Measurements from ENCODE around the gene ZNF787.

ZNF787 gene

GRCh38 chr19:56124578-56124977 lies 3.5 kb upstream of the ZNF787 start:
- no peak for TF ChIP-seq CTCF (conservative IDR thresholded peaks at IDR 0.05; ENCODE audit: low read depth, low read length)
- H3K79me2 ChIP-seq (ENCODE audit: insufficient read depth, low read depth), result peaks cover 10% of the 10 kb centered on the region
- no peak overlapping the region for H3K4me3 ChIP-seq (IDR thresholded peaks at IDR 0.05; ENCODE audit: insufficient read depth, low read depth, low read length)
- H3K27ac ChIP-seq, result no peak overlapping the region
- peaks cover 8% of the 10 kb centered on the region for H3K4me1 ChIP-seq (ENCODE audit: low read depth, poor library complexity, severe bottlenecking)
- no peaks in the 10 kb centered on the region for H4K20me1 ChIP-seq (ENCODE audit: insufficient read depth)
- H3K27me3 ChIP-seq (ENCODE audit: insufficient read depth, low read depth), result no peaks in the 10 kb centered on the region
- H3K36me3 ChIP-seq (ENCODE audit: insufficient read depth), result no peaks in the 10 kb centered on the region
- H3K4me2 ChIP-seq, result no peak overlapping the region
- H3K9ac ChIP-seq, result no peak overlapping the region
- H2AFZ ChIP-seq (ENCODE audit: low read depth), result no peak overlapping the region

- Histone ChIP-seq H3K4me1 (ENCODE audit: low read depth, poor library complexity, severe bottlenecking) (peaks cover 20% of the 10 kb centered on the region), H3K36me3 (ENCODE audit: insufficient read depth) (no peaks in the 10 kb centered on the region), H4K20me1 (ENCODE audit: insufficient read depth) (no peaks in the 10 kb centered on the region), H3K27me3 (ENCODE audit: insufficient read depth, low read depth) (no peaks in the 10 kb centered on the region), H3K27ac (no peak overlapping the region), H2AFZ (ENCODE audit: low read depth) (no peak overlapping the region), H3K4me2 (no peak overlapping the region), H3K9ac (no peak overlapping the region), H3K4me3 (IDR thresholded peaks at IDR 0.05; ENCODE audit: insufficient read depth, low read depth, low read length) (no peak overlapping the region), H3K79me2 (ENCODE audit: insufficient read depth, low read depth) (peaks cover 22% of the 10 kb centered on the region)
- TF ChIP-seq CTCF (conservative IDR thresholded peaks at IDR 0.05; ENCODE audit: low read depth, low read length), result no peak
Measured at GRCh38 chr19:56123266-56123891, 2.3 kb upstream of the ZNF787 start.

- Histone ChIP-seq H3K36me3 (ENCODE audit: insufficient read depth) (no peaks in the 10 kb centered on the region), H3K79me2 (ENCODE audit: insufficient read depth, low read depth) (peaks cover 50% of the 10 kb centered on the region), H3K4me2 (peak overlapping the region; percentile 97), H2AFZ (ENCODE audit: low read depth) (peak overlapping the region; percentile 57), H3K27ac (peak overlapping the region; percentile 94), H3K4me3 (IDR thresholded peaks at IDR 0.05; ENCODE audit: insufficient read depth, low read depth, low read length) (no peak overlapping the region), H3K9ac (peak overlapping the region; percentile 99), H4K20me1 (ENCODE audit: insufficient read depth) (no peaks in the 10 kb centered on the region), H3K27me3 (ENCODE audit: insufficient read depth, low read depth) (no peaks in the 10 kb centered on the region), H3K4me1 (ENCODE audit: low read depth, poor library complexity, severe bottlenecking) (peaks cover 25% of the 10 kb centered on the region)
- no peak for TF ChIP-seq CTCF (conservative IDR thresholded peaks at IDR 0.05; ENCODE audit: low read depth, low read length)
Measured at GRCh38 chr19:56120371-56121179, 520 bp downstream of the ZNF787 start.

- peak overlapping the region; percentile 94 for H3K27ac ChIP-seq
- peaks cover 25% of the 10 kb centered on the region for H3K4me1 ChIP-seq (ENCODE audit: low read depth, poor library complexity, severe bottlenecking)
- H3K4me3 ChIP-seq (IDR thresholded peaks at IDR 0.05; ENCODE audit: insufficient read depth, low read depth, low read length), result no peak overlapping the region
- no peaks in the 10 kb centered on the region for H3K27me3 ChIP-seq (ENCODE audit: insufficient read depth, low read depth)
- H3K79me2 ChIP-seq (ENCODE audit: insufficient read depth, low read depth), result peaks cover 56% of the 10 kb centered on the region
- peak overlapping the region; percentile 57 for H2AFZ ChIP-seq (ENCODE audit: low read depth)
- H3K4me2 ChIP-seq, result peak overlapping the region; percentile 97
- no peaks in the 10 kb centered on the region for H4K20me1 ChIP-seq (ENCODE audit: insufficient read depth)
- peak overlapping the region; percentile 99 for H3K9ac ChIP-seq
- no peak for TF ChIP-seq CTCF (conservative IDR thresholded peaks at IDR 0.05; ENCODE audit: low read depth, low read length)
- no peaks in the 10 kb centered on the region for H3K36me3 ChIP-seq (ENCODE audit: insufficient read depth)
Measured at GRCh38 chr19:56120002-56120370, 1.1 kb downstream of the ZNF787 start.
